ENCODE data around the gene CLTRN.

The CLTRN gene

GRCh38 chrX:15646543-15646942 is 18.1 kb downstream of the CLTRN start:
- no peak for DNase-seq

- DNase-seq: no peak
Observed at GRCh38 chrX:15646031-15646430, 18.6 kb downstream of the CLTRN start.

DNA sequence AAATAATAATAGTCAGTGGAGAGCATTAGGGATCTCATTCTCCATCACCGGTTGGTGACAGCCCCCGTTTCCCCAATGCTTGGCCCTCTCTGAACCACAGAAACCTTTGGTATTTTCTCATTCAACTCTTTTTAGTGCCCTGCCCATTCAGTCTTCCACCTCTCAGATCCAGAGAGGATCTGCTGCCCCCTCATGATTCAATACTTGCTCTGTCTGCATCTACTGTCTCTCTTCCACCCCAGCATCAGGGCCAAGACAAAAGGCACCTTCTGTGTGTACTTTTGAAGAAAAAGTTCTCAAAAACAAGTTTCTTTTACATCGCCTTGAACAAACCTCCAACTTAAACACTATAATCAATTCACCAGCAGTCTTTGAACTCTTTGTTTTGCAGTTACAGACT is 19.3 kb downstream of the CLTRN start:
- DNase-seq: no peak

- DNase-seq: no peak
Observed at GRCh38 chrX:15644560-15644872, 20.1 kb downstream of the CLTRN start.

DNA sequence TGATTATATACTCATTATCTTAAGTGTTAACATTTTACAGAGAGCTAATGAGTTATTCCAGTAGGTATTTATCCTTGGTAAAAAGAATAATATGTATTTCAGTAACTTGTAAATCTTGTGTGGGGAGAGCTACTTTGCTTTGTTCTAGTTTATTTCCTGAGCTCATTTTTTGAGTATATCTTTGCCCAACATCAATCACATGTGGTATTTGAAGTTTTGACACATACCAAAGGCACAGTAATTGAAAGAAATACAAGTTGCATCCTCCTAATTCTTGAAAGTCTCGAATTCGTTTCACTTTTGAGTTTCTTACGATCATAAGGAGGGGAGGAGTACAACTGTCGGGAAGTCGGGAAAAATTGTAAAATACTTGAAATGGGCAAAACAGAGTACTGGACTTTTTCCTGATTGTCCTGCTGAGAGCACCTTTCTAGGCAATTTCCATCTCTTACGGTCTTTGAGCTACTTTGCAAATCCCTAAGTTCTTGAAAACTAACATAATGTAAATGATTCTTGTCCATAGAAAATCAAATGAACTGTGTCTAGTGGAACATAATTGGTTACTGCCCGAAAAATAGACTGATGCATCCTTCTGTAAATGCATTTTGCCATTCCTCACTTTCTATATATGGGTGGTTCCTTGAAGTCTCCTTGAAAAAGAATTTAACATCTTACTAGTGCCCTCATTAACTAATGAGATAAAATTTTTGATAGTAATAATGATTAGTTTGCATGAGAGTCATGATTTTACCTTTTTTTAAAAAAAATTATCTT is 20.6 kb downstream of the CLTRN start:
- no peak for DNase-seq

- no peak for DNase-seq
Observed at GRCh38 chrX:15631637-15632036, 33.0 kb downstream of the CLTRN start.

DNA sequence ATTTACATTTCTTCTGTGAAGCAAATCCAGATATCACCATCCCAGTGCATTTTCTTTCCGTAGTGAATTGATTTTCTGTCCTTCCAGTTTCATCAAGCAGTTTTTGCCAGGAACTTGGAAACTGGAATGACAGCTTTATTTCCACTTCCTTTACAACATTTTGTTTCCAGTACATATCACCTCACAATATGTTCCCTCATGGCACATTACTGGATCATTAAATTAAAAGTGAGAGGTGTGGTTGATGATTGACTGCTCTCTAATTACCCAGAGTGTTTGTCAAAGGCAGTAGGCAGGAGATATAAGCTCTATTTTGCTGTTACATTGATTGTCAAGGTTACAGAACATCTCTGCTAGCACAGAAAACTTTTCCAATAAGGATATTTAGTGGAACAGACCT is 41.6 kb downstream of the CLTRN start:
- DNase-seq: no peak

GRCh38 chrX:15619053-15619755 is 45.4 kb downstream of the CLTRN start:
- no peak for DNase-seq

DNA sequence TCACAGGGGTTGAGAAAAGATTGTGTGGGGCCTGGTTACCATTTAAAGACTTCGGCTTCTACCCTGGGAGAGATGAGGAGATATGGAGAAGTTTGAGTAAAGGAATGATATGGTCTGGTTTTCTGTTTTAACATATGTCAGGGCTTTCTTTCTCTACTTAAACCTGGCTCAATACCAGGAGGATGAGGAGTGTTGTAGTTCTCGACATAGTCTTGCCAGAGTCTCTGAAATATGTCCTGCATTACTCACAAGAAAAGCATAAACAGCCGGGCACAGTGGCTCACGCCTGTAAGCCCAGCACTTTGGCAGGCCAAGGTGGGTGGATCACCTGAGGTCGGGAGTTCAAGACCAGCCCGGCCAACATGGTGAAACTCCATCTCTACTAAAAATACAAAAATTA is 47.5 kb downstream of the CLTRN start:
- DNase-seq: no peak

DNA sequence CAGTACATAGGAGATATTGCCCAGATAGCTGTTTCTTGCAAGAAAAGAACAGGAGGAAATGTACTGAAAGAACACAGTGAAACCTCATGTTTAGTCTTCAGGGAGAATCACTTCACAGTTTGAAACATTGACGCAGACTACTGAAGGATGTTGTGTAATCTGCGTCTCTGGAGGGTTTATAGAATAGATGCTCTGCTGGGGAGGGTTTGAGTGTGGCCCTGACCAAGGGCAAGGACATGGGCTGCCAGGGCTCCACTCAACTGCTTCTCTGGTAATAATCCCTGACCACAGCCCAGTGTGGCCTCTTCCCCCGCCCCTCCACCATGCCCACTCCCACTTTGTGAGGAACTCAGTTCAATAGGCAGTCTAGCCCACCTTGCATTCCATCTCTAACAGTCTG is 48.1 kb downstream of the CLTRN start:
- DNase-seq: no peak

- DNase-seq: no peak
Observed at GRCh38 chrX:15607067-15607466, 57.5 kb downstream of the CLTRN start.

DNA sequence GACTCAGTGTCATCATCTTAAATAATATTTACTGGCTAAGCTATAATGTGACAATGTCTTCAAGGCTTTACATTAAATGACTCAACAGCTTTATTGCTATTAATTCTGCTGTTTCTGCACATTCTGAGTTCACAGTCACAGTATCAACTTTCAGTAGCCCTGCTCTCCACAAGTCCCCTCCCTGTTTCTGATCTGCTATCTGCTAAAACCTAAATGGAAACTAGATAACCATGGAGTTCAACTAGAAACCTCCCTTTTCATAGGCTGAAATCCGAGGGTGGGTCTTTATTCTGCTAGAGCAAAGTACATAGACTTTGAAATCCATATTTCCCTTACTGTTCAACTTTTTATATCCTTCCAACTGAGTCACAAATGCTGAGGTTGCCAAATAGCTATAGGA is 58.5 kb downstream of the CLTRN start:
- no peak for DNase-seq

GRCh38 chrX:15605226-15605625 is 59.4 kb downstream of the CLTRN start:
- DNase-seq: no peak

- no peak for DNase-seq
Observed at GRCh38 chrX:15602761-15603160, 61.8 kb downstream of the CLTRN start.

- no peak for DNase-seq
Observed at GRCh38 chrX:15601932-15602331, 62.7 kb downstream of the CLTRN start.

- no peak for DNase-seq
Observed at GRCh38 chrX:15600745-15601144, 63.9 kb downstream of the CLTRN start, which contains the start of gene ACE2. TSS of gene ACE2 (minus strand) at chrX:15600960. CDS start at chrX:15600911, 49 bp downstream.

DNA sequence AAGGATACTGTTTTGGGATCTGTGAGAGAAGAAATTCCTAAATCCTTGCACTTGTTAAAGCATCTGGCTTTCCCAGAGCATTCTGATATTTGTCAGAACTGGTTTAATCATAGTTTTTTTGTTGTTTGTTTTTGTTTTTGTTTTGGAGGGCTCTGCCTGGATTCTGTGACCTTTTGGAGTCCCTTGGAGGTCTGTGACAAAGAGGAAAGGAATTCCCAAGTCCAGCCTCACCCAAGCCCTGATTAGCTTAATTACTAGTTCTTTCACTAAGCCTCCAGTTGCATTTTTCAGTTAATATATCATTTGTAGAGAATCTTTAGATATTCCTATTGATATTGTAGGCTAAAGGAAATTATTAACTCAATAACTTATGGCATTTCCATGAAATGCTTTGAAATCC is 64.6 kb downstream of the CLTRN start:
- DNase-seq: no peak

- DNase-seq: no peak
Observed at GRCh38 chrX:15599461-15599860, 65.1 kb downstream of the CLTRN start.

GRCh38 chrX:15598026-15598425 is 66.6 kb downstream of the CLTRN start:
- DNase-seq: no peak

- no peak for DNase-seq
Observed at GRCh38 chrX:15594371-15594770, 70.2 kb downstream of the CLTRN start.

GRCh38 chrX:15579778-15580747 is 84.5 kb downstream of the CLTRN start:
- DNase-seq: no peak
